HG03095 (cell line): ENCODE data around the gene ZFP1.
A peak's percentile ranks its signal among the peaks of the same experiment; 100 is the strongest.
"Not testable (repeated sequence)": the region's sequence is repeated elsewhere in the genome, so short reads cannot be mapped to it uniquely, and the experiment has no call there.

ENCODE experiments used
- ATAC-seq: cut with Tn5 transposase; IDR thresholded peaks from one replicate; pipeline ENCODE4 v1.9.1; 2021; ENCODE audit warnings: moderate library complexity; ENCODE audit not compliant: unreplicated experiment

The ZFP1 gene

GRCh38 chr16:75203096-75203495 lies 54.8 kb downstream of the ZFP1 start:
- no peak for ATAC-seq

- ATAC-seq = no peak
Observed at GRCh38 chr16:75203667-75204409, 55.5 kb downstream of the ZFP1 start.

GRCh38 chr16:75204410-75204758 lies 56.1 kb downstream of the ZFP1 start:
- no peak for ATAC-seq

- ATAC-seq = not testable (repeated sequence)
Observed at GRCh38 chr16:75204905-75205304, 56.6 kb downstream of the ZFP1 start.

- not testable (repeated sequence) for ATAC-seq
Observed at GRCh38 chr16:75205438-75205837, 57.1 kb downstream of the ZFP1 start.

GRCh38 chr16:75205961-75206748 lies 57.8 kb downstream of the ZFP1 start:
- not testable (repeated sequence) for ATAC-seq

- ATAC-seq = no peak
Observed at GRCh38 chr16:75206749-75207451, 58.6 kb downstream of the ZFP1 start, which contains the start of gene CTRB2. CTRB2 (minus strand) TSS chr16:75207161; CDS start chr16:75207141, 20 bp downstream.

GRCh38 chr16:75207831-75208230 lies 59.5 kb downstream of the ZFP1 start:
- ATAC-seq = no peak

GRCh38 chr16:75208242-75208825 lies 60.0 kb downstream of the ZFP1 start:
- ATAC-seq = no peak

GRCh38 chr16:75208861-75209505 lies 60.7 kb downstream of the ZFP1 start:
- no peak for ATAC-seq

GRCh38 chr16:75209514-75209913 lies 61.2 kb downstream of the ZFP1 start:
- ATAC-seq = not testable (repeated sequence)

GRCh38 chr16:75209944-75210343 lies 61.6 kb downstream of the ZFP1 start:
- no peak for ATAC-seq

GRCh38 chr16:75211286-75211685 lies 63.0 kb downstream of the ZFP1 start:
- ATAC-seq = not testable (repeated sequence)

GRCh38 chr16:75216127-75216526 lies 67.8 kb downstream of the ZFP1 start:
- no peak for ATAC-seq

GRCh38 chr16:75216576-75216975 lies 68.3 kb downstream of the ZFP1 start:
- no peak for ATAC-seq

- no peak for ATAC-seq
Observed at GRCh38 chr16:75217389-75217851, 69.1 kb downstream of the ZFP1 start.

GRCh38 chr16:75218256-75219076 lies 70.1 kb downstream of the ZFP1 start, which contains the start of gene CTRB1:
CTRB1 (plus strand) TSS chr16:75218988; CDS start chr16:75219008, 20 bp downstream.
- peak; percentile 66 for ATAC-seq

GRCh38 chr16:75219088-75219487 lies 70.8 kb downstream of the ZFP1 start:
- no peak for ATAC-seq

GRCh38 chr16:75219838-75220237 lies 71.5 kb downstream of the ZFP1 start:
- peak; percentile 39 for ATAC-seq
